Left lung (tissue), 10 donors: ENCODE results near the gene CEP170B. TPM values are rescaled to one million over a fixed set of nuclear protein-coding genes. Genes with fewer than 3 reads are reported as not detected.
A peak's percentile ranks its signal among the peaks of the same experiment; 100 is the strongest.
"Not testable (repeated sequence)": the region's sequence is repeated elsewhere in the genome, so short reads cannot be mapped to it uniquely, and the experiment has no call there.

Experiments
- ATAC-seq: fragments of 200-7000 bp; cut with Tn5 transposase; one replicate; pipeline ENCODE4 v1.9.1; 2020; ENCODE audit warnings: moderate library complexity
- DNase-seq, 4 donors: peaks; one replicate each; pipeline ENCODE4 v3.0.0-alpha.2; 2013 to 2020
- H3K27ac ChIP-seq, 2 donors: fragments of 200-600 bp; sonication (generic) in 1 of 2; one replicate each; pipeline versions ENCODE4 v1.5.0 to v1.8.0; 2020 to 2021
- H3K27me3 ChIP-seq, 2 donors: fragments of 200-600 bp; sonication (generic) in 1 of 2; one replicate each; pipeline versions ENCODE4 v1.5.0 to v1.8.0; 2020 to 2021
- H3K36me3 ChIP-seq, 2 donors: fragments of 200-600 bp; sonication (generic) in 1 of 2; one replicate each; pipeline versions ENCODE4 v1.5.0 to v1.8.0; 2020 to 2021
- H3K4me1 ChIP-seq, 2 donors: fragments of 200-600 bp; one replicate each; pipeline ENCODE4 v1.8.0; 2021
- H3K4me3 ChIP-seq, 2 donors: fragments of 200-600 bp; sonication (generic) in 1 of 2; one replicate each; pipeline versions ENCODE4 v1.5.0 to v1.8.0; 2020 to 2021; ENCODE audit warnings: mild to moderate bottlenecking in 1 of 2
- H3K9me3 ChIP-seq, 2 donors: fragments of 200-600 bp; sonication (generic) in 1 of 2; one replicate each; pipeline versions ENCODE4 v1.5.0 to v1.8.0; 2020 to 2021
- intact Hi-C, 2 donors: fragments of 100-400 bp; cut with DNase I; formaldehyde crosslinking; loops; one replicate each; pipeline versions ENCODE4 v1.11.2 to v1.14.2; 2022
- polyA plus RNA-seq, 6 donors: library from polyadenylated mRNA; unstranded; fragments of 120-200 nt; gene quantifications; one replicate each; pipeline ENCODE4 v1.2.1, GENCODE V29; 2013; ENCODE audit not compliant: insufficient read length in 6 of 6
- total RNA-seq, 2 donors: library from RNA; stranded (reverse); fragmentation: NEBNext Ultra II Directional; extraction: Animal tissue kit (Norgen Biotek cat#: 25700); gene quantifications; one replicate each; pipeline ENCODE4 v1.2.1, GENCODE V29; 2021
- TF ChIP-seq, protein P1 (sequence below), 2 donors: fragments of 200-600 bp; sonication (generic) in 1 of 2; IDR thresholded peaks; one replicate each; pipeline versions ENCODE4 v1.5.0 to v1.8.0; 2021; ENCODE audit warnings: antibody characterized with exemption in 2 of 2
- donor health status: DM: no; HTN: yes; CAD: no.
- donor health status: DM: no; HTN: no; CAD: no.

CEP170B gene
- total and polyA plus RNA-seq, 8 donors, result 10.0 to 42.3 (median 14.2) TPM

DNA sequence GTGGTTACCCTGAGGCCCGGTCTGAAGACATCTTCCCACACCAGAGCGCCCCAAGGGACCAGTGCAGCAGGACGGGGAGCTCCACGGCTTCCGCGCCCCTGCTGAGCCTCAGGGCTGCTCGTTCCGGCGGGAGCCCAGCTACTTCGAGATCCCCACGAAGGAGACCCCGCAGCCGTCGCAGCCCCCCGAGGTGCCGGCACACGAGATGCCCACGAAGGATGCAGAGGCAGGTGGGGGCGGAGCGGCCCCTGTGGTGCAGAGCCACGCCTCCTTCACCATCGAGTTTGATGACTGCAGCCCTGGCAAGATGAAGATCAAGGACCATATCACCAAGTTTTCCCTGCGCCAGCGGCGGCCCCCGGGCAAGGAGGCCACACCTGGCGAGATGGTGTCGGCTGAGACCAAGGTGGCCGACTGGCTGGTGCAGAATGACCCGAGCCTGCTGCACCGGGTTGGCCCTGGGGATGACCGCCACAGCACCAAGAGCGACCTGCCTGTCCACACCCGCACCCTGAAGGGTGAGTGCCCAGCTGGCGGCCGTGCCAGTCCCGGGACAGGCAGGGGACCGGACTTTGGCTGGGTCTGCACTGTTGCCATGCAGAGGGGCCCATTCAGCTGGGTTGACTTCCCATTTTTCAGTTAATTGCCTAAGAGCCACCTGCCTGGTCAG is 18.1 kb downstream of the CEP170B start:
- no peak overlapping the region for H3K4me3 ChIP-seq
- TF ChIP-seq, protein P1, sequence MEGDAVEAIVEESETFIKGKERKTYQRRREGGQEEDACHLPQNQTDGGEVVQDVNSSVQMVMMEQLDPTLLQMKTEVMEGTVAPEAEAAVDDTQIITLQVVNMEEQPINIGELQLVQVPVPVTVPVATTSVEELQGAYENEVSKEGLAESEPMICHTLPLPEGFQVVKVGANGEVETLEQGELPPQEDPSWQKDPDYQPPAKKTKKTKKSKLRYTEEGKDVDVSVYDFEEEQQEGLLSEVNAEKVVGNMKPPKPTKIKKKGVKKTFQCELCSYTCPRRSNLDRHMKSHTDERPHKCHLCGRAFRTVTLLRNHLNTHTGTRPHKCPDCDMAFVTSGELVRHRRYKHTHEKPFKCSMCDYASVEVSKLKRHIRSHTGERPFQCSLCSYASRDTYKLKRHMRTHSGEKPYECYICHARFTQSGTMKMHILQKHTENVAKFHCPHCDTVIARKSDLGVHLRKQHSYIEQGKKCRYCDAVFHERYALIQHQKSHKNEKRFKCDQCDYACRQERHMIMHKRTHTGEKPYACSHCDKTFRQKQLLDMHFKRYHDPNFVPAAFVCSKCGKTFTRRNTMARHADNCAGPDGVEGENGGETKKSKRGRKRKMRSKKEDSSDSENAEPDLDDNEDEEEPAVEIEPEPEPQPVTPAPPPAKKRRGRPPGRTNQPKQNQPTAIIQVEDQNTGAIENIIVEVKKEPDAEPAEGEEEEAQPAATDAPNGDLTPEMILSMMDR (IDR thresholded peaks at IDR 0.05), result no peak
- H3K27me3 ChIP-seq, result no peaks in the 10 kb centered on the region
- DNase-seq (peak in 1 of 4 donors; percentile 75), ATAC-seq (no peak)
- H3K4me1 ChIP-seq, result no peaks in the 10 kb centered on the region
- intact Hi-C loops, result no loop called here
- peaks cover 0 to 69% of the 10 kb centered on the region in 2 donors for H3K36me3 ChIP-seq
- H3K9me3 ChIP-seq, result no peaks in the 10 kb centered on the region
- no peak overlapping the region for H3K27ac ChIP-seq

DNA sequence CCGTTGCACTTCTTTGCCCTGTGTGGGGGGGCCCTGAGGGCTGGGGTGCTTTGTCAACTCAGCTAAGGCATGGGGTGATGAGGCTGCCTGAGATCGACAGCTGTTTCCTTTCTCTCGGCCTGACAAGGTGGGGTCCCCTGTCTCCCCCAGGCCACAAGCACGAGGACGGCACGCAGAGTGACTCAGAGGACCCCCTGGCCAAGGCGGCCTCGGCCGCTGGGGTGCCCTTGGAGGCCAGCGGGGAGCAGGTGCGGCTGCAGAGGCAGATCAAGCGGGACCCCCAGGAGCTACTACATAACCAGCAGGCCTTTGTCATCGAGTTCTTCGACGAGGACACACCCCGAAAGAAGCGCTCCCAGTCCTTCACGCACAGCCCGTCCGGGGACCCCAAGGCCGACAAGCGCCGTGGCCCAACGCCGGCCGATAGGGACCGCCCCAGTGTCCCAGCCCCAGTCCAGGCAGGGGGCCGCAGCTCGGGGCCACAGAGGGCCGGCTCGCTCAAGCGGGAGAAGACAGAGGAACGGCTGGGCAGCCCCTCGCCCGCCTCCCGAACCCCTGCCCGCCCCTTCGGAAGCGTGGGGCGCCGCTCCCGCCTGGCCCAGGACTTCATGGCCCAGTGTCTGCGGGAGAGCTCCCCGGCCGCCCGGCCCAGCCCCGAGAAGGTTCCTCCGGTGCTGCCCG is 18.8 kb downstream of the CEP170B start:
- Histone ChIP-seq H3K4me1 (no peaks in the 10 kb centered on the region), H3K36me3 (peaks cover 0 to 69% of the 10 kb centered on the region in 2 donors), H3K27ac (no peak overlapping the region), H3K9me3 (no peaks in the 10 kb centered on the region), H3K4me3 (no peak overlapping the region), H3K27me3 (no peaks in the 10 kb centered on the region)
- DNase-seq (peak in 1 of 4 donors; percentile 80), ATAC-seq (no peak)
- TF ChIP-seq, protein P1 (IDR thresholded peaks at IDR 0.05), result no peak
- intact Hi-C loops, result no loop called here

DNA sequence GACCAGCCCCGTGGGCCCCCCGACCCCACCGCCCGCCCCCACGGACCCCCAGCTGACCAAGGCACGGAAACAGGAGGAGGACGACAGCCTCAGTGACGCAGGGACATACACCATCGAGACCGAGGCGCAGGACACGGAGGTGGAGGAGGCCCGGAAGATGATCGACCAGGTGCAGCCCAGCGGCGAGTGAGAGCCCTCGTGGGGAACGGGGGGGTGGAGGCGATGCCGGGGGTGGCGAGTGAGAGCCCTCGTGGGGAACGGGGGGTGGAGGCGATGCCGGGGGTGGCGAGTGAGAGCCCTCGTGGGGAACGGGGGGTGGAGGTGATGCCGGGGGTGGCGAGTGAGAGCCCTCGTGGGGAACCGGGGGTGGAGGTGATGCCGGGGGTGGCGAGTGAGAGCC is 19.3 kb downstream of the CEP170B start:
- H3K4me3 ChIP-seq, H3K4me1 ChIP-seq, H3K27me3 ChIP-seq, H3K9me3 ChIP-seq, H3K27ac ChIP-seq, ATAC-seq, intact Hi-C loops: not testable (repeated sequence)
- H3K36me3 ChIP-seq, result peaks cover 0 to 69% of the 10 kb centered on the region in 2 donors
- DNase-seq, result peak in 1 of 4 donors; percentile 60

DNA sequence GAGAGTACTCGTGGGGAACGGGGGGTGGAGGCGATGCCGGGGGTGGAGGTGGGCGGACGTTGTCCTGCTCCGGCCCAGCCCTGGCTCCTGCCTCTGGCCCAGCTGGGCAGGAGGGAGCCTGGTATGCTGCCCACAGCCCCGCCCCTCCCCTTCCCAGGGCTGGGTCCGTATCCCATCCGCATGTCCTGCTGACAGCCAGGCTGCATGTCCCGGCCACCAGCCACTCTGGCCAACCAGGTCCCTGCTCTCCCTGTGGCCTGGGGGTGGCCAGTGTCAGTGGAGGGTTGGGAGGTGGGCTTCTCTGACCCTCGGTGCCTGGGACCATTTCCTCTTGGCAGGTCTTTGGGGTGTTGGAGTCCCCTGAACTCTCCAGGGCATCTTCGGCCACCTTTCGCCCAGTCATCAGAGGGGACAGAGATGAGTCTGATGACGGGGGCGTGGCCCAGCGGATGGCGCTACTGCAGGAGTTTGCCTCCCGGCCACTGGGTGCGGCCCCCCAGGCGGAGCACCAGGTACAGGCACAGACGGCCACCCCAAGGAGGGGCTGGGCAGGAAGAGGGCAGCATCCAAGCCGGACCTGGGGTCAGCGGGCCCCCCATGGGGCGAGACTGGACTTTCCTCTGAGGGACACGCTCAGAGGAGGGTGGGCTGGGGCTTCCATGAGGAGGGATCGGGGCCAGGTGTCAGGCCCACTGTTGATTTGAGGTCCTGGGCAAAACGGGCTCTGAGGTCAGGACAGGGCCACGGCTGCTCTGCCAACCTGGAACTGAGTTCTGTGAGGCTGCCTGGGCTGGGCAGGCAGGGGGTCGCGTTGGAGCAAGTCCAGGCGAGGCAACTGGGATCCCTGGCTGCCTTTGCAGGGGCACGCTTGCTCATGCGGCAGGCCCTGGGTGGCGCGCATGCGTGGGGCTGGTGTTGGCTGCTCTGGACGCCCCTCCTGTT is 20.2 kb downstream of the CEP170B start:
- H3K9me3 ChIP-seq, result no peaks in the 10 kb centered on the region
- no peak overlapping the region for H3K4me3 ChIP-seq
- peaks cover 0 to 64% of the 10 kb centered on the region in 2 donors for H3K36me3 ChIP-seq
- ATAC-seq (no peak), DNase-seq (peak in 2 of 4 donors; percentile 28 to 76)
- intact Hi-C loops, result no loop called here
- TF ChIP-seq, protein P1 (IDR thresholded peaks at IDR 0.05), result no peak
- H3K27me3 ChIP-seq, result no peaks in the 10 kb centered on the region
- H3K27ac ChIP-seq, result no peak overlapping the region
- no peaks in the 10 kb centered on the region for H3K4me1 ChIP-seq

DNA sequence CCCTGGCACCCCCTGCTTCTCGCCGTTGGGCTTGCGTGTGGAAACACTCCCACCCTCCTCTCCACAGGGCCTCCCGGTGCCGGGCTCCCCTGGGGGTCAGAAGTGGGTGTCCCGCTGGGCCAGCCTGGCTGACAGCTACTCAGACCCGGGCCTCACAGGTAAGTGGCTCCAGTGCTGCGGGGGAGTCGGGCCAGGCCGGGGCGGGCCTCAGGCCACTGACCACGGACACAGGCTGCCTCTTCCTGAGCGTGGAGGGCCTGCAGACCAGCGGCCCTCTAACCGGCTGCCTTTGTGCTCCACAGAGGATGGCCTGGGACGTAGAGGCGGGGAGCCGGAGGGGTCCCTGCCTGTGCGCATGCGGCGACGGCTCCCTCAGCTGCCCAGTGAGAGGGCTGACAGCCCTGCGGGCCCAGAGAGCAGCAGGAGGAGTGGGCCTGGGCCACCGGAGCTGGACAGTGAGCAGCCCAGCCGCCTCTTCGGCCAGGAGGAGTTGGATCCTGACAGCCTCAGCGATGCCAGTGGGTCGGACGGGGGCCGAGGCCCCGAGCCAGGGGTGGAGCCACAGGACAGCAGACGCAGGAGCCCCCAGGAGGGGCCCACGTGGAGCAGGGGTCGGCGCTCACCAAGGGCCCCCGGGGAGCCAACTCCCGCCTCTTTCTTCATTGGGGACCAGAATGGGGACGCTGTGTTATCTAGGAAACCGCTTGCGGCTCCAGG is 21.1 kb downstream of the CEP170B start:
- no peak overlapping the region for H3K4me3 ChIP-seq
- no peaks in the 10 kb centered on the region for H3K9me3 ChIP-seq
- intact Hi-C loops, result no loop called here
- peaks cover 0 to 59% of the 10 kb centered on the region in 2 donors for H3K36me3 ChIP-seq
- no peaks in the 10 kb centered on the region for H3K4me1 ChIP-seq
- TF ChIP-seq, protein P1 (IDR thresholded peaks at IDR 0.05), result no peak
- ATAC-seq, result no peak
- H3K27ac ChIP-seq, result no peak overlapping the region
- H3K27me3 ChIP-seq, result no peaks in the 10 kb centered on the region
- DNase-seq, result peak in 1 of 4 donors; percentile 85
